Measurements from ENCODE around the gene NXNL1.

- TF ChIP-seq, protein P1, sequence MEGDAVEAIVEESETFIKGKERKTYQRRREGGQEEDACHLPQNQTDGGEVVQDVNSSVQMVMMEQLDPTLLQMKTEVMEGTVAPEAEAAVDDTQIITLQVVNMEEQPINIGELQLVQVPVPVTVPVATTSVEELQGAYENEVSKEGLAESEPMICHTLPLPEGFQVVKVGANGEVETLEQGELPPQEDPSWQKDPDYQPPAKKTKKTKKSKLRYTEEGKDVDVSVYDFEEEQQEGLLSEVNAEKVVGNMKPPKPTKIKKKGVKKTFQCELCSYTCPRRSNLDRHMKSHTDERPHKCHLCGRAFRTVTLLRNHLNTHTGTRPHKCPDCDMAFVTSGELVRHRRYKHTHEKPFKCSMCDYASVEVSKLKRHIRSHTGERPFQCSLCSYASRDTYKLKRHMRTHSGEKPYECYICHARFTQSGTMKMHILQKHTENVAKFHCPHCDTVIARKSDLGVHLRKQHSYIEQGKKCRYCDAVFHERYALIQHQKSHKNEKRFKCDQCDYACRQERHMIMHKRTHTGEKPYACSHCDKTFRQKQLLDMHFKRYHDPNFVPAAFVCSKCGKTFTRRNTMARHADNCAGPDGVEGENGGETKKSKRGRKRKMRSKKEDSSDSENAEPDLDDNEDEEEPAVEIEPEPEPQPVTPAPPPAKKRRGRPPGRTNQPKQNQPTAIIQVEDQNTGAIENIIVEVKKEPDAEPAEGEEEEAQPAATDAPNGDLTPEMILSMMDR (IDR thresholded peaks at IDR 0.05 in 8 of 11, conservative IDR thresholded peaks at IDR 0.05 in 3 of 11) = no peak
- TF ChIP-seq POLR2AphosphoS5 (IDR thresholded peaks at IDR 0.05) = no peak
Observed at GRCh38 chr19:17456127-17456526, 4.6 kb downstream of the NXNL1 start.

All from spleen (tissue), 7 donors.